Ramos (cell line): ENCODE results near the gene LCE2C.
"Not testable (repeated sequence)": the region's sequence is repeated elsewhere in the genome, so short reads cannot be mapped to it uniquely, and the experiment has no call there.

Source experiments
- in situ Hi-C: fragments of 300-500 bp; cut with MboI; formaldehyde crosslinking; loops from one replicate; pipeline ENCODE4 v1.14.3; 2022; ENCODE audit warnings: low sequenced_read_pairs; ENCODE audit not compliant: unreplicated experiment

LCE2C gene

DNA sequence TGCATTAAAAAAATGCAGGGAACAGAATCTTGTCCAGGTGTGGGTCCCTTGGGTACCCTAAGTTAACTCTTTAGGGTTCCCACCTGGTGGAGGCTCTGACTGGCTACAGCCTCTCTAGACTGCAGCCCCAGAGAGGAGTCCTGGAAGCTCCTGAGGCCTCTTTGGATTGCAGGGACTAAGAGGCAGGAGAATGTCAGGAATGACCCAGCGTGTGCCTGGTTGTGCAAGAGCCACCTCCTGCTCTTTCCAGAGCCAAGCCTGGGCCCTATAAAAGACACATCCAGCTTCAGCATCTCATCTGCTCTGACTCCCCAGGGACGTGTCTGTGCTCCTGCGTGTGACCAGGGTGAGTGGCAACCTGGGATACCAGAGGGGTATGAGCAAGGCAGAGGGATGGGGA, at the start of gene LCE2C:
Gene LCE2C (plus strand): TSS at position 297 of the 400 bp plus-strand sequence. CDS start 737 bp downstream, outside the sequence.
- in situ Hi-C loops, result loop anchor here (25.0 kb wide), 1 partner anchor 562 kb away; no protein-coding TSS in a partner anchor

GRCh38 chr1:152626744-152627143, 48.3 kb upstream of the LCE2C start:
- in situ Hi-C loops, result no loop called here

- in situ Hi-C loops, result no loop called here
These were observed 44.5 kb upstream of the LCE2C start for GRCh38 chr1:152630596-152630995.

DNA sequence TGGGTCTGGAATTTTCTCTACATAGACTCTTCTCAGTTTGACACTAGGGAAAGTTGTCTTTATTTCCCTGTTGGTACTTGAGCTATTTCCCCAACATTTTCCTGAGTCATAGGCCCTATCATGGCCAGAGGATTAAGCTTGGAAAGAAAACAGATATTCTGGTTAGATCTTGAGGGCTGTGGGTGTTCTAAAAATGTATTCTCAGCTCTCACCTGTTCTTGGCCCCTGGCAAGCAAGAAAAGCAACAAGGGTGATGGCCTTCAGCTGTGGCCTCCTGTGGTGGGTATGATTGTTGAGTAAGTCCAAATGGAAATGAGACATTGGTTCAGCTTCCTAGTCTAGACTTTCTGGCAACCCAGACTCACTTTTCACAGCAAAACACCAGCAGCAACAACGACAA, 34.7 kb upstream of the LCE2C start:
- in situ Hi-C loops, result no loop called here

DNA sequence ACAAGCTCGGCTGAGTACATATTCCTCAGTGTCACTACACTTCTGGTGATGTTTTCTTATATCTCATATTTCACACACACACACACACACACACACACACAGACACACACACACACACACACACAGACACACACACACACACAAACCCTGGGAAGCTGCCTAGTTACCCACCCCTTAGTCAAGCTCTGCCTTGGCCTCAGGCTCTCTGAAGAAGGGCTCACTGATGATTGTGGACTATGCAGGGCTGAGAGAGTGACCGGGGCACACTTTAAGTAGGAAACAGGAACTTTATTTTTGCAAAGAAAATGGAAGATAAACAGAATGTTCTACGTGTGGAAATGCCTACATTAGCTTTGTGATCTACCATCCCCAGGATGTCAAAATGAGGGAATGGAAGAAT, 31.1 kb upstream of the LCE2C start:
- in situ Hi-C loops, result no loop called here

DNA sequence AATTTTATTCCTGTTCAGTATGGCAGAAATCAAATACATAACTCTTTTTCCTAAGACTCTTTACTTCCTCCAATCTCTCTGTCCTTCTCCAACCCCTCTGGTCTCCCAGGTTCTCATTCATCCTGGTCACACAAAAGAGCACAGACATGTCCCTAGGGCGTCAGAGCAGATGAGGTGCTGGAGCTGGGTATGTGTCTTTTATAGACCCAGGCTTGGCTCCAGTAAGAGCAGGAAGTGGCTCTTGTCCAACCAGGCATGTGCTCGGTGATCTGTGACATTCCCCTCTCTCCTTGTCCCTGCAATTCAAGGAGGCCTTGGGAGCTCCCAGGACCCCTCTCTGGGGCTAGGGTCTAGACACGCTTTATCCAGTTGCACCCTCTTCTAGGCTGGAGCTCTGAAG, 29.9 kb upstream of the LCE2C start:
- in situ Hi-C loops, result no loop called here

DNA sequence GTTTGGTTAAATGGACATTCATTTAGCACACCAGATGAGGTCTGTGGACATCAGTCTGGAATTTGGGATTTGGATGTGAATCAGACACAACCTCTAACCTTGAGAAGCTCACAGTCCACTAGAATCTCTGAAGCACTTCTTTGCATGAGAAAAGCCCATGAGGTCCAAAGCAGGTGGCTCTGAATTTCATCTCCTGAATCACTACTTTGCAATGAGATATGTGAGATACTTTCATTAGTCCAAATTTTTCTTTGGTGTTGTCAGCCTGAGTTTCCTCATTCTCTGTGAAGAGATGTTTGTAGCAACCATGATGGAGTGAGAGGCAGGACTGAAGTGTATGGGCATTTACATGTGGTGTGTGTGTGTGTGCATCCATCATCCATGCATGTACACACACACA, 28.4 kb upstream of the LCE2C start:
- in situ Hi-C loops, result no loop called here

- in situ Hi-C loops, result loop anchor here (25.0 kb wide), 1 partner anchor 583 kb away; no protein-coding TSS in a partner anchor
These were observed 21.0 kb upstream of the LCE2C start for GRCh38 chr1:152654110-152654509.

GRCh38 chr1:152656459-152656858, 18.6 kb upstream of the LCE2C start:
- in situ Hi-C loops, result loop anchor here (25.0 kb wide), 1 partner anchor 581 kb away; no protein-coding TSS in a partner anchor

- in situ Hi-C loops, result loop anchor here (25.0 kb wide), 1 partner anchor 580 kb away; no protein-coding TSS in a partner anchor
These were observed 17.4 kb upstream of the LCE2C start for GRCh38 chr1:152657677-152658076.

- in situ Hi-C loops, result loop anchor here (25.0 kb wide), 1 partner anchor 579 kb away; no protein-coding TSS in a partner anchor
These were observed 16.4 kb upstream of the LCE2C start for GRCh38 chr1:152658649-152659048.

DNA sequence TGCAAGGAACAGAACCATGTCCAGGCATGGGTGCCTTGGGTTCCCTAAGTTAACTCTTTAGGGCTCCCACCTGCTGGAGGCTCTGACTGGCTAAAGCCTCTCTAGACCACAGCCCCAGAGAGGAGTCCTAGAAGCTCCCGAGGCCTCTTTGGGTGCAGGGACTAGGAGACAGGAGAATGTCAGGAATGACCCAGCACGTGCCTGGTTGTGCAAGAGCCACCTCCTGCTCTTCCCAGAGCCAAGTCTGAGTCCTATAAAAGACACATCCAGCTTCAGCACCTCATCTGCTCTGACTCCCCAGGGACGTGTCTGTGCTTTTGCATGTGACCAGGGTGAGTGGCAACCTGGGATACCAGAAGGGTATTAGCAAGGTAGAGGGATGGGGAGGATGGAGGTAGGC, 12.0 kb upstream of the LCE2C start, which contains the start of gene LCE2D:
Gene LCE2D (plus strand): TSS at position 283 of the 400 bp plus-strand sequence. CDS start 726 bp downstream, outside the sequence.
- in situ Hi-C loops, result loop anchor here (25.0 kb wide), 1 partner anchor 574 kb away; no protein-coding TSS in a partner anchor

DNA sequence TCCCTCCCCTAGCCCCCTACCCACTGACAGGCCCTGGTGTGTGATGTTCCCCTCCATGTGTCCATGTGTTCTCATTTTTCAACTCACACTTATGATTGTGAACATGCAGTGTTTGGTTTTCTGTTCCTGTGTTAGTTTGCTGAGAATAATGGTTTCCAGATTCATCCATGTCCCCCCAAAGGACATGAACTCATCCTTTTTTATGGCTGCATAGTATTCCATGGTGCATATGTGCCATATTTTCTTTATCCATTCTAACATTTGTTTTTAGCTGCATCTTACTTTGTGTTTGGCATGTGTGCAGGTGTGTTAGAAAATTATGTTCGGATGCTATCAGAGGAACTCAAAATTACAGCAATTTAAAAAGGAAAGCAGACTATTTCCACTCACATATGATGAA, 8.9 kb upstream of the LCE2C start:
- in situ Hi-C loops, result loop anchor here (25.0 kb wide), 1 partner anchor 571 kb away; no protein-coding TSS in a partner anchor

DNA sequence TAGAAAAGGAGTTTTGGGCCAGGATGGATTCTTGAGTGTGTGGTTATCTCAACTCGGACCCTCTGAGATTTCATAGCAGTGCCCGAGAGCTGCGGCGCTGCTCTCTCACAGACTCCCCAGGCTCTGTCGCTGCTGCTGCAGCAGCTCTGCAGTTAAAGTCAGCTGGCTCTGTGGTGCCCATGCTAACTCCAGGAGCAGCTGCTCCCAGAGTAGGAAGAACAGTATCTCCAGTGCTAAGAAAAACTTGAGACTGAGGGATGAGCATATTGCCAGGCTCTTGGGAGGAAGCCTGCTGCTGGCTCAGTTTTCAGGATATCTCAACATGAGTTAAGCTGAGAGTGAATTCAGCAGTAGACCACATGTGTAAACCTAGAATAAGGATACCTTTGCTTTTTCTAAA, 7.4 kb upstream of the LCE2C start:
- in situ Hi-C loops, result loop anchor here (25.0 kb wide), 1 partner anchor 570 kb away; no protein-coding TSS in a partner anchor

DNA sequence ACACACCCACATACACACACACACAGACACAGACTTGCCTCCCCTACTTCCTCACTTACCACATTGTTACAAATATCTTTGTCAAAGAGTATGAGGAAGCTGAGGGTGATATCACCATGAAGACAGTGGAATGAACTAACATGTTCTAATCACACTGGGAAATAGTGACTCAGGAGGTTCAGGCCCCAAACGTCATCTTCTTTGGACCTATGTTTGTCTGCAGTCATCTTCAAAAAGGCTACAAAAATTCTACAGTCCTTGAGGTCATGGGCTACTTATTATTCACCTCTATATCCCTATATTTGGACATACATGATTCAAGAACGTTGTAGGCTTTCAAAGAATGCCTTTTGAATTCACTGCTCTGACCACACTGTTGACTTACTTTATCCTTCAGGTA, 2.1 kb upstream of the LCE2C start:
- in situ Hi-C loops, result loop anchor here (25.0 kb wide), 1 partner anchor 564 kb away; no protein-coding TSS in a partner anchor

- in situ Hi-C loops, result no loop called here
These were observed 4.4 kb downstream of the LCE2C start for GRCh38 chr1:152679459-152679858.

DNA sequence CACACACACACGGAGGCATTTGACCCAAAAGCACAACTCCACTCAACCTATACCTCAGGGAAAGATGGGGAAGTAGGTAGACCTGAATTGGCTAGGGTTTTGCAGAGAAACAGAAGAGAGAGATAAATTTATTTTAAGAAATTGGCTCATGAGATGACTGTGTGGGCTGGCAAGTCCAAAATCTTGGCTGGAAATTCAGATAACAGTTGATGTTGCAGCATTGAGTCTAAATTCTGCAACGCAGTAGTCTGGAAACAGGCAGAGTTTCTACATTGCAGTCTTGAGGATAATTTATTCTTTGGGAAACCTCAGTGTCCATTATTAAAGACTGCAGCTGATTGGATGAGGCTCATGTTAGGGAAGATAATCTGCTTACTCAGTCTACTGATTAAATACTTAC, 6.5 kb downstream of the LCE2C start:
- in situ Hi-C loops, result no loop called here

GRCh38 chr1:152683846-152684245, 8.8 kb downstream of the LCE2C start:
- in situ Hi-C loops, result no loop called here

- in situ Hi-C loops, result not testable (repeated sequence)
These were observed 10.7 kb downstream of the LCE2C start, which contains the start of gene LCE2B for GRCh38 chr1:152685823-152686222. Gene LCE2B (plus strand): TSS chr1:152686123. CDS start chr1:152686844, 721 bp downstream.

- in situ Hi-C loops, result no loop called here
These were observed 22.9 kb downstream of the LCE2C start, which contains the start of gene LCE2A for GRCh38 chr1:152697701-152698600. Gene LCE2A (plus strand): TSS chr1:152698345. CDS start chr1:152698902, 557 bp downstream.

GRCh38 chr1:152699746-152700145, 24.7 kb downstream of the LCE2C start:
- in situ Hi-C loops, result no loop called here
